ENCODE results near the gene CREG1.

DNA sequence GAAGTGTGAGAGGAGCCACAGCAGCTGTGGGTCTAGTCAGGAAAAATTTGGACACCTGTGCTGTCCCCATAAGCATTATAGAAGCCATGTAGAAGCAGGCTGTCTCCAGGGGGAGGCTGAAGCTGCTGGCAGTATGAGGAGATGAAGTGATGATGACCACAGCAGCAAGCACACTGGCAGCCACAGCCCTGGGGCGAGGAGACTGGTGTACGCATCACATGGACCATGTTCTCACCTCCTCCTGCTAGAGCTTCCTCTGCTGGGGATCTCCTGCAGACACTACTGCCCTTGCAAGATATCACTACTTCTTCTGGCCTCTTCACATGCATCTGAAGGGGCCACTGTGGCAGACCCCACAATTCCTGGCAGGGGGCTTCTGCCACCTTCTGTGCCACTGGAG, 33.8 kb upstream of the CREG1 start:
- TF ChIP-seq EZH2 (IDR thresholded peaks at IDR 0.05; ENCODE audit: borderline replicate concordance, insufficient read depth, low read length, poor library complexity, severe bottlenecking): no peak
- TF ChIP-seq, protein P1, sequence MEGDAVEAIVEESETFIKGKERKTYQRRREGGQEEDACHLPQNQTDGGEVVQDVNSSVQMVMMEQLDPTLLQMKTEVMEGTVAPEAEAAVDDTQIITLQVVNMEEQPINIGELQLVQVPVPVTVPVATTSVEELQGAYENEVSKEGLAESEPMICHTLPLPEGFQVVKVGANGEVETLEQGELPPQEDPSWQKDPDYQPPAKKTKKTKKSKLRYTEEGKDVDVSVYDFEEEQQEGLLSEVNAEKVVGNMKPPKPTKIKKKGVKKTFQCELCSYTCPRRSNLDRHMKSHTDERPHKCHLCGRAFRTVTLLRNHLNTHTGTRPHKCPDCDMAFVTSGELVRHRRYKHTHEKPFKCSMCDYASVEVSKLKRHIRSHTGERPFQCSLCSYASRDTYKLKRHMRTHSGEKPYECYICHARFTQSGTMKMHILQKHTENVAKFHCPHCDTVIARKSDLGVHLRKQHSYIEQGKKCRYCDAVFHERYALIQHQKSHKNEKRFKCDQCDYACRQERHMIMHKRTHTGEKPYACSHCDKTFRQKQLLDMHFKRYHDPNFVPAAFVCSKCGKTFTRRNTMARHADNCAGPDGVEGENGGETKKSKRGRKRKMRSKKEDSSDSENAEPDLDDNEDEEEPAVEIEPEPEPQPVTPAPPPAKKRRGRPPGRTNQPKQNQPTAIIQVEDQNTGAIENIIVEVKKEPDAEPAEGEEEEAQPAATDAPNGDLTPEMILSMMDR (IDR thresholded peaks at IDR 0.05; ENCODE audit: poor library complexity, severe bottlenecking): no peak
- no peak for TF ChIP-seq TAF1 (IDR thresholded peaks at IDR 0.05; ENCODE audit: low read depth)
- no peak for TF ChIP-seq MXI1 (conservative IDR thresholded peaks at IDR 0.05; ENCODE audit: poor library complexity, severe bottlenecking)
